H1 (cell line): ENCODE measurements around the gene C7orf57. TPM values are rescaled to one million over a fixed set of nuclear protein-coding genes. Genes with fewer than 3 reads are reported as not detected.

Experiments
- BACH1 ChIP-seq: IDR thresholded peaks from 2 replicates; pipeline ENCODE4 v1.6.1; 2012; ENCODE audit warnings: low read length, improper control_type of control experiment
- CHD7 ChIP-seq: fragments of 300-600 bp; sonication (generic); IDR thresholded peaks from 2 replicates; pipeline ENCODE4 v1.7.1; 2012; ENCODE audit warnings: low read length, moderate library complexity, mild to moderate bottlenecking, inconsistent platforms; ENCODE audit not compliant: insufficient replicate concordance
- CTBP2 ChIP-seq: IDR thresholded peaks from 2 replicates; pipeline ENCODE4 v1.7.0; 2011; ENCODE audit warnings: borderline replicate concordance, mild to moderate bottlenecking, moderate library complexity, mixed read lengths, low read length; ENCODE audit not compliant: insufficient read depth, insufficient read length
- HDAC6 ChIP-seq: IDR thresholded peaks from one replicate; pipeline ENCODE4 v1.7.1; 2012; ENCODE audit warnings: low read depth, mild to moderate bottlenecking, inconsistent platforms, low read length, moderate library complexity
- JUN ChIP-seq: IDR thresholded peaks from 2 replicates; pipeline ENCODE4 v1.6.1; 2011; ENCODE audit warnings: low read depth, mild to moderate bottlenecking, improper control_type of control experiment, low read length
- KDM4A ChIP-seq: IDR thresholded peaks from one replicate; pipeline ENCODE4 v1.7.1; 2012; ENCODE audit warnings: low read depth, mild to moderate bottlenecking, moderate library complexity, low read length, inconsistent platforms; ENCODE audit not compliant: severe bottlenecking
- MAFK ChIP-seq: IDR thresholded peaks from 2 replicates; pipeline ENCODE4 v1.6.1; 2012; ENCODE audit warnings: low read depth, mild to moderate bottlenecking, improper control_type of control experiment, low read length
- MAX ChIP-seq: IDR thresholded peaks from 2 replicates; pipeline ENCODE4 v1.6.1; 2012; ENCODE audit warnings: inconsistent platforms
- RBBP5 ChIP-seq: IDR thresholded peaks from 2 replicates; pipeline ENCODE4 v1.7.1; 2012; ENCODE audit warnings: low read depth, mild to moderate bottlenecking, inconsistent platforms, low read length, moderate library complexity, borderline replicate concordance
- SIX5 ChIP-seq: IDR thresholded peaks from 2 replicates; pipeline ENCODE4 v1.6.1; 2011; ENCODE audit warnings: mild to moderate bottlenecking, low read depth, low read length
- SUZ12 ChIP-seq: fragments of 200-600 bp; sonication (generic); IDR thresholded peaks from 2 replicates; pipeline ENCODE4 v1.6.1; 2012; ENCODE audit warnings: mild to moderate bottlenecking, inconsistent platforms, low read length, moderate library complexity, mixed read lengths
- YY1 ChIP-seq: IDR thresholded peaks from 2 replicates; pipeline ENCODE4 v1.6.1; 2011; ENCODE audit warnings: low read depth, mild to moderate bottlenecking, low read length
- polyA plus RNA-seq, 7 experiments: library from polyadenylated mRNA; depleted of rRNA in 3 of 7; stranded (reverse) in 5 of 7; unstranded in 2 of 7; fragments of >200 nt in 5 of 7; fragments of 200-250 nt in 2 of 7; gene quantifications; 1 replicate in 5 of 7; 2 replicates in 1 of 7; 4 replicates in 1 of 7; pipeline versions ENCODE4 v1.2.1 to v1.2.3, GENCODE V29; 2011 to 2013; ENCODE audit warnings: missing spikeins in 2 of 7, mixed read lengths in 2 of 7
- total RNA-seq: library from RNA; stranded (reverse); fragmentation: NEBNext Ultra II Directional; extraction: Animal tissue kit (Norgen Biotek cat#: 25700); gene quantifications from 2 replicates; pipeline ENCODE4 v1.2.1, GENCODE V29; 2021

The C7orf57 gene
- total and polyA plus RNA-seq, 2 of the 8 experiments (the other 6 are each of a cell fraction or from before 2014, with no cell fraction given), result 0.08 to 0.56 TPM

GRCh38 chr7:48088559-48089045, 53.3 kb downstream of the C7orf57 start (continued):
- TF ChIP-seq JUN, result no peak
- TF ChIP-seq YY1, result no peak
- TF ChIP-seq MAX, result no peak
- no peak for TF ChIP-seq HDAC6
- TF ChIP-seq CTBP2, result no peak
- no peak for TF ChIP-seq MAFK
- TF ChIP-seq CHD7, result no peak
- no peak for TF ChIP-seq BACH1
- TF ChIP-seq KDM4A, result no peak
- TF ChIP-seq SIX5, result no peak
- TF ChIP-seq RBBP5, result no peak
- no peak for TF ChIP-seq SUZ12
